Activated T-cell treated with anti-CD3 and anti-CD28 coated beads, Interleukin-2, amount 50 U/mL, for 4 hours (primary cell): ENCODE results near the gene XXYLT1. TPM values are rescaled to one million over a fixed set of nuclear protein-coding genes. Genes with fewer than 3 reads are reported as not detected.

Experiments
- ATAC-seq, 2 donors: fragments of 200-7000 bp; cut with Tn5 transposase; one replicate each; pipeline ENCODE4 v1.10.0; 2021
- DNase-seq: peaks from one replicate; pipeline ENCODE4 v3.0.0-alpha.2; 2020
- H3K27me3 Mint-ChIP-seq: one replicate; pipeline ENCODE4 v1.8.0; 2021; ENCODE audit warnings: low read depth, mixed read lengths
- H3K36me3 Mint-ChIP-seq: one replicate; pipeline ENCODE4 v1.8.0; 2022; ENCODE audit warnings: mixed read lengths; ENCODE audit not compliant: insufficient read depth
- H3K4me1 Mint-ChIP-seq: one replicate; pipeline ENCODE4 v1.8.0; 2021; ENCODE audit warnings: low read depth, mixed read lengths
- H3K4me3 Mint-ChIP-seq: one replicate; pipeline ENCODE4 v1.8.0; 2021; ENCODE audit warnings: mild to moderate bottlenecking, moderate library complexity, mixed read lengths
- H3K9me3 Mint-ChIP-seq: one replicate; pipeline ENCODE4 v1.8.0; 2021; ENCODE audit warnings: mixed read lengths
- total RNA-seq, 3 donors: library from RNA; stranded (reverse); gene quantifications; one replicate each; pipeline ENCODE4 v1.2.1, GENCODE V29; 2021

XXYLT1 gene
- total RNA-seq, 3 donors from 2014 or later = 8.6 to 10.6 (median 8.8) TPM

DNA sequence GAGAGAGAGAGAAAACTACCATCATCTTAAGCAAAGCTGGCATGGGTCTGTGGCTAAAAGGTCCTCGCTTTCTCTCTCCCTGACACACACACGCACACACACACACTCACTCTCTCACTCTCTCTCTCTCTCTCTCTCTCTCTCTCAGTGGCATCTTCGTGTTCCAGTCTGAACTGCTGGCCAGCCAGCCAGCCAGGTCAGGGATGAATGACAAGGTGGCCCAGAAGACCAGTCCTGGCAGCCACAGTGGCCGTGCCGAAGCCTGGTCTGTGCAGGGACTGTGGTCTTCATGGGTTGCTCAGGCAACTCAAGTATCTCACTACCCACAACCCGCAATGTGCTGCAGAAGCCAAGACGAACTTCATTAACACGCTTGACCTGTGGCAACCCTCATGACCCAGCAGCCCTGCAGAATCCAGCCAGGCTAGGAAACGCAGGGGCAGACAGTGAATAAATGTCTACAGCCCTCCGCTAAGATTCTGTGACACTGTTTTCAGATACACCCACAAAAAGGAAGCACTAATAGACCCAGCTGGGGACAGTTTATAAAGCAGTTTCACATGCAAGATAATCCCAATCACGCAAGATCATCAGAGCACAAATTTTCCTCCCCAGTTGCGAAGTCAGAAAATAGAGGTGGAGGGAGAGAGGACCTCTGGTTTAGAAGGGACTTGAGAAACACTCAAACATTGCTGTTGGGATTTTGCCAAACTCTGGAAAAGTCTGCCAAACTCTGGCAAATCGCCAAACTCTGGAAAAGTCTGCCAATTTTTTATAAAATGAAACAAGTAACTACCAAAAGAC, 66.4 kb downstream of the XXYLT1 start:
- Mint-ChIP-seq H3K4me1 (peaks cover 12% of the 10 kb centered on the region), H3K27me3 (no peaks in the 10 kb centered on the region), H3K36me3 (no peaks in the 10 kb centered on the region), H3K4me3 (no peak overlapping the region), H3K9me3 (no peaks in the 10 kb centered on the region)
- ATAC-seq (no peak), DNase-seq (no peak)

DNA sequence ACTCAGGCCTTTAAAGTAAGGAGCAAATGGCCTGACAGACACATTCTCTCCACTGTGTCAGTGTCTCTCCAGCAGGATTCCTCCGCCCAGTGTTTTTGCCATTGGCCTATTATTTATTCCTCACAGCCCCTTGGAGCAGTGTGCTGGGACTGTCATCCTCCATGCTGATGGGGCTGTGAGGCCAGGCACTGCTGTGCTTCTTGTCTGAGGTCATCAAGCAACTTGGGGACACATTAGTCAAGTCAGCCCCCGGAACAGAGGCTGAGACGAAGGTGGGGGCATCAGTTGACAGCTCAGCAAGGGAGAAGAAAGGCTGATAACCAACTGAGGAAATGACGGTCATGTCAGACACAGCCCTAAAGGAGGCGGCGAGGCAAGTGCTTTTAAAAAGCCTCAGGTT, 67.4 kb downstream of the XXYLT1 start:
- ATAC-seq = peak in 1 of 2 donors; percentile 24
- Mint-ChIP-seq H3K4me1 (peaks cover 12% of the 10 kb centered on the region), H3K27me3 (no peaks in the 10 kb centered on the region), H3K36me3 (no peaks in the 10 kb centered on the region), H3K9me3 (no peaks in the 10 kb centered on the region), H3K4me3 (no peak overlapping the region)
- DNase-seq = no peak

DNA sequence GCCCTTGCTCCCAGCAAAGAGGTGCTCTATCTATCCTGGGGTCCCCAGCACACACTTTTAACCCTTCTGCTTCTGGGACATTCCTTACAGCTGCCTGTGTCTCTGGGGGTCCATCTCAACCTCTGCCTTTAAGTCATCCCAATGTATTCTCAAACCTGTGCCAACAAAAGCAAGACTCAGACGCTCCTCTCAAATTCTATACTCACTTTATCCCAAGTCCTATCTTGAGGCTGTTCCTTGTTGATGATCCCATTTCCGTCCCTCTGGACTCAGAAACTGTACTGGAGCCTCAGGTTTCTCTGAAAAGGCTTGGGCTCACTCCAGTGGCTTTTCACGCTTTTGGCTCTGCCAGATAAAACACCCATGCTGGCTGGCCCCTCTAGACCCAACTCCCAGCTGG, 69.7 kb downstream of the XXYLT1 start:
- peaks cover 12% of the 10 kb centered on the region for H3K4me1 Mint-ChIP-seq
- no peaks in the 10 kb centered on the region for H3K36me3 Mint-ChIP-seq
- DNase-seq (no peak), ATAC-seq (no peak)
- no peaks in the 10 kb centered on the region for H3K27me3 Mint-ChIP-seq
- H3K4me3 Mint-ChIP-seq = no peak overlapping the region
- H3K9me3 Mint-ChIP-seq = no peaks in the 10 kb centered on the region

- ATAC-seq (no peak), DNase-seq (no peak)
- no peaks in the 10 kb centered on the region for H3K36me3 Mint-ChIP-seq
- H3K27me3 Mint-ChIP-seq = no peaks in the 10 kb centered on the region
- H3K9me3 Mint-ChIP-seq = no peaks in the 10 kb centered on the region
- H3K4me3 Mint-ChIP-seq = no peak overlapping the region
- peaks cover 13% of the 10 kb centered on the region for H3K4me1 Mint-ChIP-seq
Observed at GRCh38 chr3:195200010-195200822, 70.7 kb downstream of the XXYLT1 start.

DNA sequence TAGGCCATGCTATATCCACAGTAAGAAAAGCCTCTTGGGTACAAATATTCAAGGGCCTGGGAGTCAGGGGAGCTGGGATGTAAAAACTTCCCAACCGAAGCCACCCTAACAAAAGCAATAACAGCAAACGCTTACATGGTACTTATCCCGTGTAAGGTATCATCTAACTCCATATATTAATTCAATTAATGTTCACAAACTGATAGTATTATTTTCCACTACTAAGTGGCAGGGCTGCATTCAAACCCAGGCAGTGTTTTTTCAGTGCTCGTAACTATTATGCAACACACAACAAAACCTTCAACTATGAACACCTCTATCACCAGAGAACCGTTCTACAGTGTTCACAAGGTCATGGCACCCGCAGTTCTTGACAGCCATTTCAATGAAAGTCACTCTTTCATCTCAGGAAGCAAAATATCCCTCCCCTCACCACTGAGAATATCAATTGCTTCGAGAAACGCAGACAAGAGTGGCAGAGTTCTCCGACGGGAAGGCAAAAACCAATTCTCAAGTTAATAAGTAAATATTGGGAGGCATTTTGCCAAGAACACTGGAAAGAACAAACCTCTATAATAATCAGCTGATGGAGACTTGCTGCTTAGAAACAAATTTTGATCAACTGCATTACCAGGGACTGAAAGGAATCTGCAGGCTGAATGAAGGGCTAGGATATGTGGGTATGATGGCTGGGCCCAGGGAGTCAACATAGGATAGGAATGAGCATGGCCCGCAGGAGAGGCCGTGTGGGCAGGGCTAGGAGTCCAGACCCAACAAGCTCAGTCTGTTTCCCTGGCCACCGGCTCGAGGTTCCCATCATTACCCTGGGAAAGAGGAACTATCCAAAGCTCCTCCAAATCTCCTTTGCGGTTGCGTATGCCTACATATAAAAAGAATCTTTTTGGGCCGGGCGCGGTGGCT, 72.3 kb downstream of the XXYLT1 start:
- Mint-ChIP-seq H3K4me3 (no peak overlapping the region), H3K27me3 (no peaks in the 10 kb centered on the region), H3K9me3 (no peaks in the 10 kb centered on the region), H3K4me1 (peaks cover 16% of the 10 kb centered on the region), H3K36me3 (no peaks in the 10 kb centered on the region)
- ATAC-seq (no peak), DNase-seq (no peak)

GRCh38 chr3:195197765-195198425, 73.1 kb downstream of the XXYLT1 start:
- Mint-ChIP-seq H3K36me3 (no peaks in the 10 kb centered on the region), H3K9me3 (no peaks in the 10 kb centered on the region), H3K27me3 (no peaks in the 10 kb centered on the region), H3K4me1 (peaks cover 13% of the 10 kb centered on the region), H3K4me3 (no peak overlapping the region)
- no peak for ATAC-seq
- DNase-seq = no peak

DNA sequence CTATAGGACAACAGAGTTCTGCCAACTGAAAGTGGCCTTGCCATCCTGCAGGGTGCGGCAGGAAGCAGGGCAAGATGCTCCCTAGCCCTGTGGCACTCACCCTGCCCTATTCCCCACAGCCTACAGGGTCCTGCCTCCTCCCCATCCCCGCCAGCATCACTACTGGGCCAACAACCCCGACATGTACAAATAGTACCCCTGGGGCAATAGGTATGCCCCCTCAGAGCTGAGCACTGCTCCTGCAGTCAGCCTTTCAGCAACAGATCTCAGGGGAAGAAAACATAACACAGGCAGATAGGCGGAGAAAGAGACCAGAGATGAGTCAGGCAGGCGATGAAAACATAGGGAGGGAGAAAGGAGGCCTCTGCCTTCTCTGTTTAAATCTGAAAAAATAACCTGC, 74.7 kb downstream of the XXYLT1 start:
- Mint-ChIP-seq H3K36me3 (peaks cover 4% of the 10 kb centered on the region), H3K4me1 (peaks cover 13% of the 10 kb centered on the region), H3K9me3 (peaks cover 6% of the 10 kb centered on the region), H3K27me3 (no peaks in the 10 kb centered on the region), H3K4me3 (no peak overlapping the region)
- no peak for DNase-seq
- no peak for ATAC-seq

- Mint-ChIP-seq H3K4me3 (no peak overlapping the region), H3K4me1 (peaks cover 13% of the 10 kb centered on the region), H3K36me3 (peaks cover 4% of the 10 kb centered on the region), H3K9me3 (peaks cover 10% of the 10 kb centered on the region), H3K27me3 (no peaks in the 10 kb centered on the region)
- no peak for ATAC-seq
- DNase-seq = no peak
Observed at GRCh38 chr3:195195321-195196209, 75.4 kb downstream of the XXYLT1 start.

DNA sequence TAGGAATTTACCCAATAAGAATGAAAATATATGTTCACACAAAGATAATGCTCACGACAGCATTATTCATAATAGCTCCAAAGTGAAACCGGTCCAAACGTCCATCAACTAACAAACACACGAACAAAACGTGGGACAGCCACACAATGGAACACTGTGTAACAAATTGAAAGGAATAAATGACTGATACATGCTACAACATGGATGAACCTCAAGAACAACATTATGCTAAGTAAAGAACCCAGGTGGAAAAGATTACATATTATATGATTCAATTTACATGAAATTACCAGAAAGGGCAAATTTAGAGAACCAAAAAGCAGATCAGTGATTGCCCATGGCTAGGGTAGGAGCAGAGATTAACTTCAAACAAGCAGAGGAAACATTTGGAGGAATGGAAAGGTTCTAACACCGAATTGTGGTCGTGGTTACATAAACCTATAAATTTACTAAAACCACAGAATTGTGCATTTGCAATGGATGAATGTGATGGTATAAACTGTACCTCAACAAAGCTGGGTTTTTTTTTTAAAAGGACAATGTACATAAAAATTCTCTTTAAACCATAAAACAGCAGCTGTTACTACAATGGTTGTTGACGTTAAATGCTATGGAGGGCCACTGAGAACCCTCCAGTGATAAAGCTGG, 76.3 kb downstream of the XXYLT1 start:
- no peaks in the 10 kb centered on the region for H3K27me3 Mint-ChIP-seq
- H3K9me3 Mint-ChIP-seq = peaks cover 10% of the 10 kb centered on the region
- H3K36me3 Mint-ChIP-seq = peaks cover 4% of the 10 kb centered on the region
- peaks cover 13% of the 10 kb centered on the region for H3K4me1 Mint-ChIP-seq
- DNase-seq (no peak), ATAC-seq (peak; percentile 73 to 79)
- peak overlapping the region; percentile 27 for H3K4me3 Mint-ChIP-seq

GRCh38 chr3:195191580-195191979, 79.4 kb downstream of the XXYLT1 start:
- peaks cover 10% of the 10 kb centered on the region for H3K9me3 Mint-ChIP-seq
- no peak for DNase-seq
- no peak for ATAC-seq
- H3K4me1 Mint-ChIP-seq = peaks cover 13% of the 10 kb centered on the region
- no peaks in the 10 kb centered on the region for H3K27me3 Mint-ChIP-seq
- H3K4me3 Mint-ChIP-seq = no peak overlapping the region
- peaks cover 4% of the 10 kb centered on the region for H3K36me3 Mint-ChIP-seq

- no peak for DNase-seq
- no peak for ATAC-seq
- Mint-ChIP-seq H3K4me3 (no peak overlapping the region), H3K27me3 (no peaks in the 10 kb centered on the region), H3K4me1 (peaks cover 26% of the 10 kb centered on the region), H3K9me3 (peaks cover 10% of the 10 kb centered on the region), H3K36me3 (peaks cover 4% of the 10 kb centered on the region)
Observed at GRCh38 chr3:195189821-195190220, 81.1 kb downstream of the XXYLT1 start.

- ATAC-seq (no peak), DNase-seq (no peak)
- Mint-ChIP-seq H3K36me3 (peaks cover 4% of the 10 kb centered on the region), H3K4me1 (peaks cover 31% of the 10 kb centered on the region), H3K4me3 (no peak overlapping the region), H3K27me3 (no peaks in the 10 kb centered on the region), H3K9me3 (peaks cover 10% of the 10 kb centered on the region)
Observed at GRCh38 chr3:195188426-195188927, 82.5 kb downstream of the XXYLT1 start.
